H9 (cell line): Measurements from ENCODE around the gene GPR141. TPM values are rescaled to one million over a fixed set of nuclear protein-coding genes. Genes with fewer than 3 reads are reported as not detected.

ENCODE experiments used
- DNase-seq: peaks from one replicate; pipeline ENCODE4 v3.0.0-alpha.2; 2017
- H2AFZ ChIP-seq: one replicate; pipeline ENCODE4 v1.6.1; 2013; ENCODE audit warnings: mild to moderate bottlenecking, low read length, control low read depth, moderate library complexity
- H2AK5ac ChIP-seq: 2 replicates; pipeline ENCODE4 v1.6.1; 2013; ENCODE audit warnings: low read length, control low read depth, mixed read lengths; ENCODE audit not compliant: insufficient read length
- H2BK120ac ChIP-seq: one replicate; pipeline ENCODE4 v1.6.1; 2013; ENCODE audit warnings: low read depth, mild to moderate bottlenecking, low read length, control low read depth, inconsistent platforms; ENCODE audit not compliant: poor library complexity, severe bottlenecking
- H2BK12ac ChIP-seq: 2 replicates; pipeline ENCODE4 v1.6.1; 2013; ENCODE audit warnings: low read length, control low read depth, mixed read lengths, low read depth; ENCODE audit not compliant: insufficient read length
- H2BK15ac ChIP-seq: 2 replicates; pipeline ENCODE4 v1.6.1; 2013; ENCODE audit warnings: low read depth, low read length, control low read depth
- H2BK20ac ChIP-seq: one replicate; pipeline ENCODE4 v1.6.1; 2013; ENCODE audit warnings: low read depth, mild to moderate bottlenecking, low read length, control low read depth, inconsistent platforms; ENCODE audit not compliant: poor library complexity, severe bottlenecking
- H2BK5ac ChIP-seq: 2 replicates; pipeline ENCODE4 v1.6.1; 2013; ENCODE audit warnings: low read length, control low read depth, mixed read lengths; ENCODE audit not compliant: insufficient read length
- H3K14ac ChIP-seq: 2 replicates; pipeline ENCODE4 v1.6.1; 2013; ENCODE audit warnings: low read length, control low read depth; ENCODE audit not compliant: insufficient read depth
- H3K18ac ChIP-seq: 2 replicates; pipeline ENCODE4 v1.6.1; 2013; ENCODE audit warnings: low read depth, mild to moderate bottlenecking, mixed read lengths, low read length, control low read depth; ENCODE audit not compliant: insufficient read length
- H3K23ac ChIP-seq: 2 replicates; pipeline ENCODE4 v1.6.1; 2013; ENCODE audit warnings: low read length, control low read depth, mixed read lengths, low read depth; ENCODE audit not compliant: insufficient read length
- H3K23me2 ChIP-seq: 2 replicates; pipeline ENCODE4 v1.6.1; 2013; ENCODE audit warnings: low read depth, mild to moderate bottlenecking, mixed read lengths, low read length, control low read depth; ENCODE audit not compliant: insufficient read length, poor library complexity, severe bottlenecking
- H3K27ac ChIP-seq: 2 replicates; pipeline ENCODE4 v1.5.1; 2013; ENCODE audit warnings: low read length, control low read depth, mixed read lengths, low read depth; ENCODE audit not compliant: insufficient read length
- H3K27me3 ChIP-seq: 2 replicates; pipeline ENCODE4 v1.6.1; 2013; ENCODE audit warnings: low read length, control low read depth, inconsistent platforms; ENCODE audit not compliant: insufficient read depth
- H3K4ac ChIP-seq: 2 replicates; pipeline ENCODE4 v1.6.1; 2013; ENCODE audit warnings: low read depth, mild to moderate bottlenecking, control low read depth, inconsistent platforms, low read length, moderate library complexity
- H3K4me1 ChIP-seq: 2 replicates; pipeline ENCODE4 v1.6.1; 2013; ENCODE audit warnings: low read length, control low read depth, inconsistent platforms; ENCODE audit not compliant: insufficient read depth
- H3K4me2 ChIP-seq: 2 replicates; pipeline ENCODE4 v1.6.1; 2013; ENCODE audit warnings: low read length, control low read depth, mixed read lengths; ENCODE audit not compliant: insufficient read length, insufficient read depth
- H3K56ac ChIP-seq: 2 replicates; pipeline ENCODE4 v1.6.1; 2013; ENCODE audit warnings: low read depth, mild to moderate bottlenecking, mixed read lengths, low read length, control low read depth; ENCODE audit not compliant: insufficient read length
- H3K79me1 ChIP-seq: 2 replicates; pipeline ENCODE4 v1.6.1; 2013; ENCODE audit warnings: low read depth, mild to moderate bottlenecking, moderate library complexity, low read length, control low read depth, inconsistent platforms; ENCODE audit not compliant: insufficient read depth, poor library complexity, severe bottlenecking
- H3K79me2 ChIP-seq: 2 replicates; pipeline ENCODE4 v1.6.1; 2013; ENCODE audit warnings: low read length, control low read depth, inconsistent platforms; ENCODE audit not compliant: insufficient read depth
- H3K9ac ChIP-seq: 2 replicates; pipeline ENCODE4 v1.6.1; 2013; ENCODE audit warnings: low read length, control low read depth, mixed read lengths; ENCODE audit not compliant: insufficient read length; ENCODE audit errors: extremely low read depth
- H3K9me3 ChIP-seq: one replicate; pipeline ENCODE4 v1.6.1; 2013; ENCODE audit warnings: low read depth, low read length, inconsistent platforms; ENCODE audit not compliant: control insufficient read depth
- H3T11ph ChIP-seq: one replicate; pipeline ENCODE4 v1.6.1; 2013; ENCODE audit warnings: mild to moderate bottlenecking, low read length, control low read depth, inconsistent platforms
- H4K20me1 ChIP-seq: one replicate; pipeline ENCODE4 v1.6.1; 2013; ENCODE audit not compliant: control insufficient read depth, insufficient read length, insufficient read depth
- H4K5ac ChIP-seq: 2 replicates; pipeline ENCODE4 v1.6.1; 2013; ENCODE audit warnings: low read depth, mild to moderate bottlenecking, mixed read lengths, low read length, control low read depth; ENCODE audit not compliant: insufficient read length
- H4K8ac ChIP-seq: replicated peaks from 2 replicates; pipeline ENCODE4 v1.6.1; 2013; ENCODE audit warnings: low read length, control low read depth, mixed read lengths, low read depth; ENCODE audit not compliant: insufficient read length
- H4K91ac ChIP-seq: 2 replicates; pipeline ENCODE4 v1.6.1; 2013; ENCODE audit warnings: low read depth, mild to moderate bottlenecking, moderate library complexity, mixed read lengths, low read length, control low read depth; ENCODE audit not compliant: insufficient read length
- H3K27ac Mint-ChIP-seq, 3 experiments: 2 replicates in 2 of 3; 3 replicates in 1 of 3; pipeline ENCODE4 v1.8.0; 2020 to 2021; ENCODE audit warnings: mixed read lengths in 3 of 3, mild to moderate bottlenecking in 1 of 3, moderate library complexity in 1 of 3
- H3K27me3 Mint-ChIP-seq: 2 replicates; pipeline ENCODE4 v1.8.0; 2021; ENCODE audit warnings: low read depth, mild to moderate bottlenecking, moderate library complexity, mixed read lengths
- H3K36me3 Mint-ChIP-seq, 3 experiments: 2 replicates in 2 of 3; 3 replicates in 1 of 3; pipeline ENCODE4 v1.8.0; 2020 to 2021; ENCODE audit warnings: low read depth in 3 of 3, mixed read lengths in 3 of 3; ENCODE audit not compliant: insufficient read depth in 1 of 3
- H3K4me1 Mint-ChIP-seq, 2 experiments: 2 replicates each; pipeline ENCODE4 v1.8.0; 2020; ENCODE audit warnings: mixed read lengths in 2 of 2
- H3K4me3 Mint-ChIP-seq, 2 experiments: 2 replicates in 1 of 2; 3 replicates in 1 of 2; pipeline ENCODE4 v1.8.0; 2020 to 2021; ENCODE audit warnings: mild to moderate bottlenecking in 2 of 2, mixed read lengths in 2 of 2, moderate library complexity in 1 of 2
- H3K9me3 Mint-ChIP-seq, 2 experiments: 2 replicates in 1 of 2; 3 replicates in 1 of 2; pipeline ENCODE4 v1.8.0; 2020; ENCODE audit warnings: mild to moderate bottlenecking in 2 of 2, mixed read lengths in 2 of 2, moderate library complexity in 1 of 2
- CTCF ChIP-seq: fragments of 200-600 bp; sonication (generic); conservative IDR thresholded peaks from 3 replicates; pipeline ENCODE4 v1.8.0; 2021; ENCODE audit warnings: antibody characterized with exemption, mild to moderate bottlenecking
- WGBS: extraction: QIAGEN DNeasy Blood & Tissue Kit; methylation state at CpG from one replicate; pipeline ENCODE4 v1.1.7; 2013; ENCODE audit warnings: missing lambda C conversion rate, low lambda C conversion rate, mixed read lengths; ENCODE audit not compliant: insufficient read length; ENCODE audit errors: extremely low coverage; 5-methylcytosine and 5-hydroxymethylcytosine counted together
- total RNA-seq: library from RNA; stranded (reverse); gene quantifications from 2 replicates; pipeline ENCODE4 v1.2.1, GENCODE V29; 2021

The GPR141 gene
- total RNA-seq, 1 experiment from 2014 or later: 0.50 TPM

GRCh38 chr7:37674531-37674930, 9.0 kb upstream of the GPR141 start:
- no peak overlapping the region for H2AK5ac ChIP-seq
- Mint-ChIP-seq H3K36me3 (no peaks in the 10 kb centered on the region), H3K27ac (no peak overlapping the region), H3K9me3 (no peaks in the 10 kb centered on the region), H3K4me3 (no peak overlapping the region), H3K4me1 (peaks cover 5 to 6% of the 10 kb centered on the region in 2 experiments), H3K27me3 (no peaks in the 10 kb centered on the region)
- H3K4ac ChIP-seq: no peak overlapping the region
- no peak overlapping the region for H4K8ac ChIP-seq
- no peaks in the 10 kb centered on the region for H3K79me2 ChIP-seq
- H3K9me3 ChIP-seq: no peaks in the 10 kb centered on the region
- H3T11ph ChIP-seq: no peak overlapping the region
- no CpG with 5 or more reads among the region's 5 CpGs for WGBS
- H2BK120ac ChIP-seq: no peak overlapping the region
- H3K23me2 ChIP-seq: no peaks in the 10 kb centered on the region
- no peak overlapping the region for H3K4me2 ChIP-seq
- H4K91ac ChIP-seq: no peak overlapping the region
- no peak overlapping the region for H2BK15ac ChIP-seq
- H3K27ac ChIP-seq: no peak overlapping the region
- H3K56ac ChIP-seq: no peak overlapping the region
- H3K27me3 ChIP-seq: no peaks in the 10 kb centered on the region
- TF ChIP-seq CTCF: no peak
- no peak overlapping the region for H3K18ac ChIP-seq
- no peak overlapping the region for H2BK5ac ChIP-seq
- H3K9ac ChIP-seq: no peak overlapping the region
- no peak overlapping the region for H2AFZ ChIP-seq
- no peak overlapping the region for H3K23ac ChIP-seq
- no peak for DNase-seq
- H4K5ac ChIP-seq: no peak overlapping the region
- no peak overlapping the region for H2BK20ac ChIP-seq
- no peak overlapping the region for H3K14ac ChIP-seq
- H2BK12ac ChIP-seq: no peak overlapping the region
- no peaks in the 10 kb centered on the region for H3K79me1 ChIP-seq
- H4K20me1 ChIP-seq: no peaks in the 10 kb centered on the region
- H3K4me1 ChIP-seq: peaks cover under 1% of the 10 kb centered on the region; the same call in 1 of the 2 replicates
